CD14-positive monocyte (primary cell): ENCODE data around the gene NOX5. TPM values are rescaled to one million over a fixed set of nuclear protein-coding genes. Genes with fewer than 3 reads are reported as not detected.

Source experiments
- DNase-seq, 3 donors: peaks; one replicate each; pipeline ENCODE4 v3.0.0-alpha.2; 2011 to 2022
- H2AFZ ChIP-seq: 2 replicates; pipeline ENCODE4 v1.6.0; 2012; ENCODE audit warnings: mild to moderate bottlenecking, low read depth, low read length, inconsistent platforms; ENCODE audit not compliant: insufficient read depth, poor library complexity, severe bottlenecking
- H3K27ac ChIP-seq, 2 donors: 1 replicate in 1 of 2; 2 replicates in 1 of 2; pipeline ENCODE4 v1.5.1; 2012 to 2013; ENCODE audit warnings: low read length in 2 of 2, control low read depth in 1 of 2, inconsistent platforms in 1 of 2, low read depth in 1 of 2, mild to moderate bottlenecking in 1 of 2
- H3K27me3 ChIP-seq, 2 donors: one replicate each; pipeline versions ENCODE4 v1.6.0 to v1.6.1; 2011 to 2013; ENCODE audit warnings: low read length in 2 of 2; ENCODE audit not compliant: control insufficient read depth in 2 of 2, insufficient read depth in 2 of 2
- H3K36me3 ChIP-seq, 2 donors: replicated peaks in 1 of 2; 1 replicate in 1 of 2; 2 replicates in 1 of 2; pipeline versions ENCODE4 v1.5.1 to v1.6.1; 2012 to 2013; ENCODE audit warnings: low read length in 2 of 2, control low read depth in 1 of 2, inconsistent platforms in 1 of 2, mild to moderate bottlenecking in 1 of 2; ENCODE audit not compliant: insufficient read depth in 2 of 2, control insufficient read depth in 1 of 2
- H3K4me1 ChIP-seq, 2 donors: 1 replicate in 1 of 2; 2 replicates in 1 of 2; pipeline versions ENCODE4 v1.5.1 to v1.6.1; 2012 to 2013; ENCODE audit warnings: low read length in 2 of 2, control low read depth in 1 of 2, inconsistent platforms in 1 of 2, mild to moderate bottlenecking in 1 of 2, moderate library complexity in 1 of 2; ENCODE audit not compliant: insufficient read depth in 2 of 2, control insufficient read depth in 1 of 2
- H3K4me2 ChIP-seq: replicated peaks from 2 replicates; pipeline ENCODE3; 2012; ENCODE audit warnings: low read length, moderate library complexity, mild to moderate bottlenecking; ENCODE audit not compliant: poor library complexity, severe bottlenecking; ENCODE audit errors: extremely low read depth
- H3K4me3 ChIP-seq, 3 experiments: fragments of 200-600 bp in 1 of 3; sonication (generic) in 1 of 3; replicated peaks in 1 of 3; 1 replicate in 2 of 3; 2 replicates in 1 of 3; pipeline ENCODE4 v1.5.1; 2011 to 2013; ENCODE audit warnings: low read length in 3 of 3, mild to moderate bottlenecking in 3 of 3, control low read depth in 2 of 3, low read depth in 2 of 3, inconsistent platforms in 1 of 3, moderate library complexity in 1 of 3
- H3K79me2 ChIP-seq: 2 replicates; pipeline ENCODE4 v1.6.0; 2012; ENCODE audit warnings: mild to moderate bottlenecking, control low read depth, inconsistent platforms, low read length, moderate library complexity; ENCODE audit not compliant: insufficient read depth
- H3K9ac ChIP-seq: 2 replicates; pipeline ENCODE4 v1.6.0; 2017; ENCODE audit warnings: low read length, mild to moderate bottlenecking; ENCODE audit not compliant: insufficient read depth, poor library complexity, severe bottlenecking
- H3K9me3 ChIP-seq, 2 donors: replicated peaks in 1 of 2; 1 replicate in 1 of 2; 2 replicates in 1 of 2; pipeline versions ENCODE4 v1.5.1 to v1.6.1; 2012 to 2013; ENCODE audit warnings: low read length in 2 of 2, control low read depth in 1 of 2; ENCODE audit not compliant: control insufficient read depth in 1 of 2, insufficient read depth in 1 of 2
- H4K20me1 ChIP-seq: 2 replicates; pipeline ENCODE4 v1.6.0; 2012; ENCODE audit warnings: mild to moderate bottlenecking, low read length, control low read depth, moderate library complexity; ENCODE audit not compliant: insufficient read depth
- H3K27ac Mint-ChIP-seq, 7 donors: one replicate each; pipeline ENCODE4 v1.8.0; 2020; ENCODE audit warnings: mild to moderate bottlenecking in 7 of 7, mixed read lengths in 7 of 7, moderate library complexity in 6 of 7, inconsistent platforms in 2 of 7
- H3K27me3 Mint-ChIP-seq, 3 donors: one replicate each; pipeline ENCODE4 v1.8.0; 2021 to 2022; ENCODE audit warnings: low read depth in 3 of 3, mild to moderate bottlenecking in 3 of 3, mixed read lengths in 3 of 3, moderate library complexity in 3 of 3, inconsistent platforms in 1 of 3
- H3K36me3 Mint-ChIP-seq, 2 donors: one replicate each; pipeline ENCODE4 v1.8.0; 2020; ENCODE audit warnings: mixed read lengths in 2 of 2, inconsistent platforms in 1 of 2, mild to moderate bottlenecking in 1 of 2
- H3K4me1 Mint-ChIP-seq: one replicate; pipeline ENCODE4 v1.8.0; 2020; ENCODE audit warnings: mild to moderate bottlenecking, mixed read lengths
- H3K4me3 Mint-ChIP-seq, 2 donors: one replicate each; pipeline ENCODE4 v1.8.0; 2020; ENCODE audit warnings: mild to moderate bottlenecking in 2 of 2, mixed read lengths in 2 of 2, moderate library complexity in 1 of 2
- H3K9me3 Mint-ChIP-seq, 7 donors: one replicate each; pipeline ENCODE4 v1.8.0; 2020 to 2022; ENCODE audit warnings: mixed read lengths in 7 of 7, mild to moderate bottlenecking in 6 of 7, moderate library complexity in 6 of 7, inconsistent platforms in 2 of 7
- WGBS: methylation state at CpG from one replicate; pipeline ENCODE4 v1.1.5; 2013; ENCODE audit warnings: missing lambda C conversion rate; ENCODE audit not compliant: insufficient coverage; 5-methylcytosine and 5-hydroxymethylcytosine counted together
- intact Hi-C, 2 donors: fragments of 100-400 bp; cut with micrococcal nuclease; formaldehyde crosslinking; loops; one replicate each; pipeline versions ENCODE4 v1.15.0 to v1.15.1; 2023
- polyA plus RNA-seq, 3 donors: library from polyadenylated mRNA; depleted of rRNA in 1 of 3; unstranded in 2 of 3; stranded (reverse) in 1 of 3; fragments of 300-500 nt in 2 of 3; fragments of >200 nt in 1 of 3; fragmentation: Illumina TruSeq in 2 of 3; gene quantifications; 1 replicate in 2 of 3; 2 replicates in 1 of 3; pipeline ENCODE4 v1.2.3, GENCODE V29; 2012 to 2021
- TF ChIP-seq, protein P1 (sequence below): fragments of 200-600 bp; IDR thresholded peaks from one replicate; pipeline ENCODE4 v1.8.0; 2022; ENCODE audit warnings: antibody characterized with exemption, mild to moderate bottlenecking

NOX5 gene
- polyA plus RNA-seq, 3 donors = not detected

DNA sequence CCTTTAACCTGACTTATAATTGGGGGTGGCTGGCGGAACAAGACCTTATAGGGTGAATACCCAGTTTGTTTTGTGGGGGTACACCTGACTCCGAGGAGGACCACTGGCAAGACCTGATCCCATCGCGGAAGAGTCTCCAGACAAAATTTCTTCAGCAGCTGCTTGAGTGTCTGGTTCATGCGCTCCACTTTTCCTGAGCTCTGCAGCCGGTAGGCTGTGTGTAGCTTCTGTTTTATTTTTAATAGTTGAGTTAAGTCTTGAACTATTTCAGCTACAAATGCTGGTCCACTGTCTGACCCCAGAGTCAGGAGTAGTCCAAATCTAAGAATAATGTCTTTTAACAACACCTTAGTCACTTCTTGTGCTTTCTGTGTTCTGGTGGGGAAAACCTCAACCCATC lies 21.2 kb upstream of the NOX5 start:
- H4K20me1 ChIP-seq = no peaks in the 10 kb centered on the region
- no peak overlapping the region for H3K4me2 ChIP-seq
- no peak overlapping the region for H3K9ac ChIP-seq
- no peak overlapping the region for H3K4me3 ChIP-seq
- H3K4me1 Mint-ChIP-seq = no peaks in the 10 kb centered on the region
- WGBS = 86% methylated on average over 1 of the region's 6 CpGs
- DNase-seq = no peak
- no peaks in the 10 kb centered on the region for H3K79me2 ChIP-seq
- no peak overlapping the region for H3K27ac ChIP-seq
- H3K4me1 ChIP-seq = no peaks in the 10 kb centered on the region
- no peak overlapping the region for H3K27ac Mint-ChIP-seq
- H3K9me3 ChIP-seq = no peaks in the 10 kb centered on the region
- peaks cover 0 to 1% (median 0%) of the 10 kb centered on the region in 7 donors for H3K9me3 Mint-ChIP-seq
- no peak overlapping the region for H3K4me3 Mint-ChIP-seq
- TF ChIP-seq, protein P1, sequence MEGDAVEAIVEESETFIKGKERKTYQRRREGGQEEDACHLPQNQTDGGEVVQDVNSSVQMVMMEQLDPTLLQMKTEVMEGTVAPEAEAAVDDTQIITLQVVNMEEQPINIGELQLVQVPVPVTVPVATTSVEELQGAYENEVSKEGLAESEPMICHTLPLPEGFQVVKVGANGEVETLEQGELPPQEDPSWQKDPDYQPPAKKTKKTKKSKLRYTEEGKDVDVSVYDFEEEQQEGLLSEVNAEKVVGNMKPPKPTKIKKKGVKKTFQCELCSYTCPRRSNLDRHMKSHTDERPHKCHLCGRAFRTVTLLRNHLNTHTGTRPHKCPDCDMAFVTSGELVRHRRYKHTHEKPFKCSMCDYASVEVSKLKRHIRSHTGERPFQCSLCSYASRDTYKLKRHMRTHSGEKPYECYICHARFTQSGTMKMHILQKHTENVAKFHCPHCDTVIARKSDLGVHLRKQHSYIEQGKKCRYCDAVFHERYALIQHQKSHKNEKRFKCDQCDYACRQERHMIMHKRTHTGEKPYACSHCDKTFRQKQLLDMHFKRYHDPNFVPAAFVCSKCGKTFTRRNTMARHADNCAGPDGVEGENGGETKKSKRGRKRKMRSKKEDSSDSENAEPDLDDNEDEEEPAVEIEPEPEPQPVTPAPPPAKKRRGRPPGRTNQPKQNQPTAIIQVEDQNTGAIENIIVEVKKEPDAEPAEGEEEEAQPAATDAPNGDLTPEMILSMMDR = no peak
- H3K27me3 ChIP-seq = no peaks in the 10 kb centered on the region
- H3K27me3 Mint-ChIP-seq = peaks cover 0 to 2% (median 0%) of the 10 kb centered on the region in 3 donors
- intact Hi-C loops = no loop called here
- no peaks in the 10 kb centered on the region for H3K36me3 Mint-ChIP-seq
- no peak overlapping the region for H2AFZ ChIP-seq
- H3K36me3 ChIP-seq = no peaks in the 10 kb centered on the region

DNA sequence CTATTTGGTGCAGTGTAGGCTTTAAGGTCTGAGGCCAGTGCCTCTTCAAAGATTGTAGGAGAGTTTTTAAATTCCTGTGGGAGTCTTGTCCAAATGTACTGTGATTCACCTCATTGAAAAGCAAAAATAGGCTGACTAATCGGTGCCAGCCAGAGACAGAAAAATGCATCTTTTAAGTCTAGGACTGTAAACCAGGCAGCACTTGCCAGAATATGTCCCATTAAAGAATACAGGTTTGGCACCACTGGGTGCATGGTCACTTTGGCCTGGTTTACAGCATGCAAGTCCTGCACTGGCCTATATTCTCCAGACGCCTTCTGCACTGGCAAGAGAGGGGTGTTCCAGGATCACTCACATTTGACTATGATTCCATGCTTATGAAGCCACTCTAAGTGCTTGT lies 20.3 kb upstream of the NOX5 start:
- H3K27ac Mint-ChIP-seq = no peak overlapping the region
- 90% methylated on average over 1 of the region's 2 CpGs for WGBS

More for the DNA sequence above, 20.3 kb upstream of the NOX5 start:
- DNase-seq = no peak
- no peaks in the 10 kb centered on the region for H3K9me3 ChIP-seq
- H3K4me3 ChIP-seq = no peak overlapping the region
- H3K79me2 ChIP-seq = no peaks in the 10 kb centered on the region
- H3K36me3 ChIP-seq = no peaks in the 10 kb centered on the region
- no peaks in the 10 kb centered on the region for H4K20me1 ChIP-seq
- Mint-ChIP-seq H3K4me1 (no peaks in the 10 kb centered on the region), H3K4me3 (no peak overlapping the region), H3K9me3 (peaks cover 0 to 1% (median 0%) of the 10 kb centered on the region in 7 donors), H3K27me3 (no peaks in the 10 kb centered on the region), H3K36me3 (no peaks in the 10 kb centered on the region)
- H3K27me3 ChIP-seq = no peaks in the 10 kb centered on the region
- no peak overlapping the region for H2AFZ ChIP-seq
- no peak overlapping the region for H3K9ac ChIP-seq
- TF ChIP-seq, protein P1 = no peak
- H3K4me1 ChIP-seq = no peaks in the 10 kb centered on the region
- no peak overlapping the region for H3K4me2 ChIP-seq
- intact Hi-C loops = no loop called here
- no peak overlapping the region for H3K27ac ChIP-seq
